ENCODE data around the gene EMC1.

The EMC1 gene

DNA sequence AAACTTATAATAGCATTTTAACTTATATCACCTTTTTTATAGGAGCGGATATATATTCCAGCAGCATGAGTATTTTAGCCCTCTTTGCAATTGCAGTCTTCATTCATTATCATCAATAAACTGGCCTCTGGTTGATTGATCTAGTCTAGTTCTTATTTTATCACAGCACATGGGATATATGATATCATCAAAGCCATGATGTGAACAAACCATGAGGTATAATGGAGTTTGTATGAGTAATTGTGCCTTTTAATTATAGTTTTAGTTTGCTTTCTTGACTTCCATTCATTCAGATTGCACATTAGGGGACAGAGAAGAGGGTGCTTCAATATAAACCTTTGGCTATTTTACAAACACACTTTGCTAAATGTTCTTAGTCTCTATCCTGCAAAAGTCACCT, 37.7 kb downstream of the EMC1 start:
- no peak for DNase-seq

DNA sequence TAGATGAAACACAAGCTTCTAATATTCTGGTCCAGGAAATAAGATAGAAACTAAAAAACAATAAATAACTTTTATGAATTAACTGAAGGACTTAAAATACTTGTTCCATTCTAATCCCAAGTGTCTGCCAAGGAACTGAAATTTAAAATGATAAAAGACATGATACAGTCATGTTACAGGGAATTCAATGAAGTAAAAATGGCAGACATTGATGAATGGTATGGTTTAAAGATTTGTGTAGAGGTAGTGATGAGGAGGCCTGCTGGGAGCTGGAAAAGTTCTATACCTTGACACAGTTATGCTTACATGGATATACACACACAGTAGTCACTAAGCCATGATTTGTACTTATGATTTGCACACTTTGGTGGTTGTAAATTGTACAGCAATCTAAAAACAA, 39.2 kb downstream of the EMC1 start:
- no peak for DNase-seq

DNA sequence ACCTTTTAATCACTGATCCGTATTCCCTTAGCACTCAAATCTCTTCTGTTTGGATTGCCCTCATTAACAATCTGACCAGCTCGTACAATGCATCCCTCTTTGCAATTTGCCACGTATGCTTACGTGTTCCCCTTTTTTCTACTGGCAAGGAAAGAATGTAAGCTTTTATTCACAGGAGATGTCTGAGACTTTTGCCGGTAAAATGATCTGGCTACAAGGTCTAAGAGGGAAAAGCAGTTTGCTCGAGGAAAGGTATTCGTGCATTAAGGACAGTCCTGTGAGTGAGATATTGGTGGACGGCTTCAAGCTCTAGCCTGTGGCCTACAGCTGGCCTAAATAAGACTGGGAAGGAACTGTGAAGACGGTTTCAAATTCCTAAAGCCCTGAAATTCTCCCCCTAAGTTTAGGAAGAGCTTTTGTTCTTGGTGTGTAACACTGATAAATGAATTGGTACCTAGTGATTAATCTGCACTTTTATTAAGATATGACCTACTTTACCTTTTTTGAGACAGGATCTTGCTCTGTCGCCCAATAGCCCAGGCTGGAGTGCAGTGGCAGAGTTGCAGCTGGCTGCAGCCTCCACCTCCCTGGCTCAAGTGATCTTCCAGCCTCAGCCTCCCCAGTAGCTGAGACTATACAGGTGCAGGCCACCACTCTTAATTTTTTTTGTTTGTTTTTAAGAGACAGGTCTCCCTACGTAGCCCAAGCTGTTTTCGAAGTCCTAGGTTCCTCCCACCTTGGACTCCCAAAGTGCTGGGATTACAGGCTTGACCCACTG, 40.4 kb downstream of the EMC1 start:
- peak; percentile 35 for DNase-seq

DNA sequence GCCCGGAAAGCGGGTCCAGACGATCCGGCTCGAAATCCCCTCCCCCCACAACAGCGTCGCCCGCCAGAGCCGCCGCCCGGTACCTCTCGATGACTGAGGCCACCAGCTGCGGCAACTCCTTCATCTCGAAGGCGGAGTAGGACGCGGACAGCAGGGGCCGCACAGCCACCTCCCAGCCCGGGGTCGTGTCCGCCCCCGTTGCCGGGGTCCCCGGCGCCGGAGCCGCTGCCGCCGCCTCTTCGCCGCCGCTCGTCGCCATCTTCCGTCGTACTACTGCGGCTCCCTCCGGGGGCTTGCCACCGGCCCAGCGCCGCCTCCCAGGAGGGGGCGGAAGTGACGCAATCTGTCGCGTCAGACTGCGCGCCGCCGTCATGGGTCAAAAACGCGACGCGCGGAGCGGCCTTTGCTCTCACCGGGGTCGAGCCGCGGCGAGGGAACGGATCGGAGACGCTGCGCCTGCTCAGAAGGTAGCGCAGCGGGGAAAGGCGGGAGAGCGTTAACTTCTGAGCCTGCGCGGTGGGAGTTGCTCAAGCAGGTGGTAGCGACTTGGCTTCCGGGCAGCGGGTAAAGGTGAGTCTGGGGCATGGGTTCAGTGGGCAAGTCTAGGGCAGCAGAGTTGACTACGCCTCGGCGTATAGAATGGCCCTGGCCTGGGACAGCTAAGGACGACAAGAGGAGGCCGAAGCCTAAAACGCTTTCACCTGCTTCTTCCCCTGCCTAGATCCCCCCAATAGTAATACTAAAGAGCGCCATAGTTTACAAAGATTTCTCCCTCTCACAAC, 41.1 kb downstream of the EMC1 start, which contains the start of gene UBR4:
UBR4 (minus strand) TSS at position 277 of the 782 bp plus-strand sequence; CDS start at position 259, 18 bp downstream.
- DNase-seq, result peak; percentile 96

DNA sequence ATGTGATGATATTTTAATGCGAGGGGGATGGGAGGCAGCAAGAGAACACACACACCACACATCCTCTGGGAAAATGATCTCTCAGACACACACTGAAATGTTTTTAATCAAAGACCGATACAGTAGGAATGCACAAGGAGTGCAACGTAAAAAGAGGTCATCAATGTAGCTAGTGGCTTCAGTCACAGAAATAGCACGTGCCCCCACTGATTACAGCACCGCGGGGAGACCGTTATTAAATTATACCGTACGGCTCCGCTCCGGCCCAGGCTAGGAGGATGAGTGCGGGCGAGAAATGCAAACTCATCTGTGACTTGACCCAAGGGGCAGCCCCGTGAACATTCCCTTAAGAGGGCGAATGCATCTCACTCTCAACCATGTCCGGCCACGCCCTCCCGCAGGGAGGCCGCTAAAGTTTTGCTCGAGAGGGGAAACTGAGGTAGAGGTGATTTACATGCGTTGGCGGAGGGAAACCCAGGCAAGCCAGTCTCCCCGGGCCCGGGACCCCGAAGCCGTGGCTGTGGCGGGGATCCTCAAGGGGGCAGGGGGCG, 41.8 kb downstream of the EMC1 start:
- DNase-seq, result no peak

DNA sequence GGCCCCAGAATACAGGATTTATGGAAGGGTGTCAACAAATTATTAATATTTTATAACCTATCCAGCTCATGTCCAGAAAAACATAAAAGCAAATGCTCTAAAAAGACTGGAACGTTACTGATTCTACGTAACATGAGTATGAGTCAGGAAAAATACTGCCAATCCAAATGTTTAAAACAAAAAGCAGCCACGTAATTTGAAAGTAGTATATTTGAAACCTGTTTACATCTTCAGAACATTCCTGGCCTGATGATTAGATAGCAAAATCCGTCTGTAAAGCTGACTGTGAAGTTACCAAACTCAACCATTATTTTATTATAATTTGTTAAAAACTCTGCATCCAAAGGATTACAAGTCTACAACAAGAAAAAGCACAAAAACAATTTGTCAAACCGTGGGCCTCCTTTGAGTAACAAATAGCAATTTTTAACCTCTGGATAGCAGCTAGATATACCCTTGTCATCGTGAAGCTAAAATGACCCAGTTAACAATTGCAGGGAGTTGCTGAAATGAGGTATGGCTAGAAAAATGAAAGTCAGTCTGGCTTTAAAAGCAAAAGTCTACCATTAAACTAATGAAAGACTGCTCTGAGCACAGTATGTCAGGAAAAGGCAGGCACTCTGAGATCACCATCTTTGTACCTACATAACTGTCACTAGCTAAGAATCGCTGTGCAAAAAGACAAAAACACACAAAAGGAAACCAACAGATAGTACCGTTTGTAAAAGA, 42.5 kb downstream of the EMC1 start:
- DNase-seq, result no peak

DNA sequence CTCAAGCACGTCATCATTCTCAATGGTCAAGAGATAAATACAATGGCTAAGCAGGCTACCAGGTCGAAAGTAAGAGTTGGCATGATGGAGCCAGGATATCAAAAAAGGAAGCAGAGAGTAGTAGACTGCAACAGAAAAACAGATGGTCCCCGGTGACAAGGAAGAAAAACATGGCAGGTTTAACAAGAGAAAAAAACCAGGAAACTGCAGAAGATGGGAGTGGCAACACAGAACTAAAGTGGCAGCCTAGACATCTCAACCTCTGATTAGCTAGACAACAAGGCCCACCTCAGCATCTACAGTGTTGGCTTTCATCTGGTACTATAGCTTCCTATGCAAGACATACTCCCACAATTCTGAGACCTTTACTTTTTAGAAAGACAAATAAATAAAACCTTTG, 44.4 kb downstream of the EMC1 start:
- DNase-seq, result no peak

DNA sequence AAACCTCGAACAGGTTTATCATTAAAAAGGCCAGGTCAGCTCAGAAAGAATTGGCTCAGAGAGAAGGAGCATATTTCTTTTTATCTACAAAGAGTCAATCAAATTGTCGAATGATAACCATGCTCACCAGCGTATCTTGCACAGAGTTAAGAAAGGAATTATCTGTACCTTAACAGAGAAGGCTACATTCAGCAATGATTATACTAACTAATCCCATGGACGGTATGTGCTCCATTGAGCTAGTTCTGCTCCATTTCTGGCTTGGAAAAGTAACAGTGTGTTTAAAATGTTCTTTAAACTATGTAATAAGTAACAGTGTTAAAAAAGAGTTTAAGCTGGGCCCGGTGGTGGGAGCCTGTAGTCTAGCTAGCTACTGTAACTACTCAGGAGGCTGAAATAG, 45.5 kb downstream of the EMC1 start:
- DNase-seq, result no peak

DNA sequence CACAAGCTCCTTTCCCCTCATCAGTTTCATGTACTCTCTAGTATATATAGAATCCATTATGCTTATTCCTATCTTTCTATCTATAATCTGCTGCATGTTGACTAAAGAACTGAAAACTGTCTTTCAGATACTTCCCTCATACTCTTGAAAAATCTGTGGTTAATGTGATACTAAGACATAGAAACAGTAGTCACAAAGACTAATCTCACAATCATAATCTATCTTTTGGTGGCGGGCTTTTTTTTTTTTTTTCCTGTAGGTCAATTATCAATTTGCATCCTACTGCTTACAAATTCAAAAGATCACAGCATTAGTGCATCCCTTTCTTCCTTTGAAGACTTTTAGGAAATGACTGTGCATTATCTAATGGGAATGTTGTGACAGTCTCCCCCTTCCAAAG, 45.9 kb downstream of the EMC1 start:
- DNase-seq, result no peak

DNA sequence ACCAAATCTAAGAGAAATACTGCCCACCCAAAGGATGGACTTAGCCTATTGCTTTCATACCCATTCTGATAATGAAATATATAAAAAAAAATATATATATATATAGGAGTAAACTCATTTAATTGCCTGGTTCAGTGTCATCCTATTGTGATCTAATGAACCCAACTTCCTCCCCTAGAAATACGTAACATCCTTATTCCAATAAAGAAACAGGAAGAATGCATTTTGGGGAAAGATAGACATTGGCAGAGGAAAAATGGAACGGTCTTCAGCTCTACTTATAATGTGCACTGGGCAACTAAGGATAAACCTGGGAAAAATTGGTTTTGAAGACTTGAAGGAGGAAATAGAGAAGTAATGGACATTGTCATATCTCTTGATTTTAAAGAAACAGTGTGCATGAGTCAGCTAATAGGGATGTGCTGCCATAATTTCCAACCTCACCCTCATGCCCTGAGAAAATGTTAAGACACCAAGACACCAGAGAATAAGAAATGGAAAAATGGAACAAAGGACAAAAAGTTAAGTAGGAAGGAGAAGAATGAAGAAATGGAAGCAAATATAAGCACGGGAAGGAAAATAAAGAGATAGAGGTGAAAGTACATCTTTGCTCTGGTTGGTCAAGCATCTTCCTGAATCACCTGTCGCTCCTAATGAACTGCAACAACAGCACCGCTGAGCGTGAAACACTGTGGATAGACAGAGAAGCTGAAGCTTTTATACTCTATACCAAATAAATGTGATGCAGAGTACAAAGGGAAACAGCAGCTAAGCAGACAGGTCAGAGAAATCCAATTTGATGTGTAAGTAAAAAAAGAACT, 46.7 kb downstream of the EMC1 start:
- DNase-seq, result no peak

DNA sequence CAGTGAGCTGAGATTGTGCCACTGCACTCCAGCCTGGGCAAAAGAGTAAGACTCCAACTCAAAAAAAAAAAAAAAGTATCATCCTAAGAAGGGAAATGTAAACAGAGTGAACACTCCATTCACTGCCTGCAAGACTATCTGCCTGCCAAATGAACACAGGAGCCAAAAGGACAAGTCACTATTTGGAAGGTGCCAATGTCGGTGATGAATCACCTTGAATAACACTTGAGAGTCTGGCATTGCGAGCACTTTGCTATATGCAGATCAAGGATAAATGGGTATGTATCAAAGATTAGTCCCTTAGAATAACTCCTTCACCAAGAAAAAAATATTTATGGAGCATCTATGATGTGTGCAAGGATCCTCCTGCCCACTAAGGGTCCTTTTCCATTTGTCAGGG, 47.9 kb downstream of the EMC1 start:
- no peak for DNase-seq

DNA sequence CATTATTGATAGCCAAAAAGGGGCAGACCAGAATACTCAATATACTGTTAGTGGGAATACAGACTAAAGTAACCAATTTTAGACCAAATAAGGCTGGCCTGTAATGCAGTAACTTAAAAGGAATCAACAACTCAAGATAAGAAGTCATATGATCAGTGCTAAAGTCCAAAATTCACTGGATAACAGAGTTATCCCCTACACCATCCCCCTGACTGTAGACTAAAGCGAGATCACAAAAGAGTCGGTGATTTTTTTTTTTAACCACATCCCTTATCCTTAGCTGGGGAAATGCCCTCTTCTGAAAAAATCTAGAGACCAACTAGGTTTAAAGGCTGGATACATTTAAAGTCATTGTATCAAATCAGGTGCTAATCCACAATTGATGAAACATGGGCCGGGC, 48.9 kb downstream of the EMC1 start:
- no peak for DNase-seq

DNA sequence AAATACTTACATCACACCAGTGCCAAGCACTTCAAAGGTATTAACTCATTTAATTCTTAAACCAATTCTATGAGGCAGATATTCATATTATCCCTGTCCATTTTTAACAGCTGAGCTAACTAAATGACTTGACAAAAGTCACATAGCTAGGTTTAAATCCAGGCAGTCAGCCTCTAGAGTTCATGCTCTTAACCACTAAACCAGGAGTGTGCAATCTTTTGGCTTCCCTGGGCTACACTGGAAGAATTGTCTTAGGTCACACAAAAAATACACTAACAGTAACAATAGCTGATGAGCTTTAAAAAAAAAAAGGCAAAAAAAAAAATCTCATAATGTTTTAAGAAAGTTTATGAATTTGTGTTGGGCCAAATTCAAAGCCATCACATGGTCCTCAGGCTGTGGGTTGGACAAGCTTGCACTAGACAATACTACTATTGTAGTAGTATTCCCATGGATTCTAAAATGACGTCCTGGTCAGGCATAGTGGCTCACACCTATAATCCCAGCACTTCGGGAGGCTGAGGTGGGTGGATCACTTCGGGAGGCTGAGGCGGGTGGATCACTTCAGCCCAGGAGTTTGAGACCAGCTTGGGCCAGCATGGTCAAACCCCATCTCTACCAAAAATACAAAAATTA, 51.2 kb downstream of the EMC1 start:
- no peak for DNase-seq

DNA sequence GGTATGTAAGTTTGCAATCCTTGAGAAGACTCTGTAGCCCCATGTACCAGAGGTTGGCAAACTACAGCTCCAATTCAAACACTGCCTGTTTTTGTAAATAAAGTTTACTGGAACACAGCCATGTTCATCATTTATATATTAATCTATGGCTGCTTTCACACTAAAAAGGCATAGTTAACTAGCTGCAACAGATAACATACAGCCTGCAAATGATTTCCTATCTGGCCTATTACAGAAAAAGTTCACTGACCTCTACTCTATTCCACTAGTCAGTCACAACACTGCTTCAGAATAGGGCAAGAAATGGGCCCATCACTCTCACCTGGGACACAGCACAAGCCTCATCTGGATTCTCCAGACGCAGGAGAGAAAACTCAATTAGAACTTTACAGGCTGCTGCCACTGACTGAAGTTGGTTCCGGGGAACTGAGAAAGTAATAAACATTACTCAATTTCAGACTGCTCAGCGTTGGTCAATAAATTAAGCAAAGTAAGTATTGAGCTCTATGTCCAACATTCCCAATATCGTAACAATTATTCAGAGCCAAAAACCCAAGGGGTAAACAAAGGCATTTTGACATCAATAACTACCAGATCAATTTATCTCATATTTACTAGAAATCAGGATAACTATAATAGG, 51.9 kb downstream of the EMC1 start:
- DNase-seq, result no peak

DNA sequence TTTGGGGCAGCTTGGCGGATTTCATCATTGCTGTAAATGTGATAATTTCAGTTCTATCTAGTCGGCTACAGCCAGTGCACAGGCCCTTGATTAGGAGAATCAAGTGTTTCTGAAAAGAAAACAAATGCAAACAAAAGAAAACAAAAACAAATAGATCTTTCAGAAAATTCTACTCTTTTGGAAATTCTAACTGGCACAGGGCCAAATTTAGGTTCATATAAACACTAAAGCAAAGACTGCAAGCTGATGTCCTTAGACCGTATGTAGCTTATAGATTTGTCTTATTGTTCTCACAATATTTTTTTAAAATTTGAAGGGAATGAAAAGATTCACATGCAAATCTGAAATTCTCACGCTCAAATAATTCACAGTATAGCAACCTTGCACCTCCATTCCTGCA, 52.5 kb downstream of the EMC1 start:
- no peak for DNase-seq

DNA sequence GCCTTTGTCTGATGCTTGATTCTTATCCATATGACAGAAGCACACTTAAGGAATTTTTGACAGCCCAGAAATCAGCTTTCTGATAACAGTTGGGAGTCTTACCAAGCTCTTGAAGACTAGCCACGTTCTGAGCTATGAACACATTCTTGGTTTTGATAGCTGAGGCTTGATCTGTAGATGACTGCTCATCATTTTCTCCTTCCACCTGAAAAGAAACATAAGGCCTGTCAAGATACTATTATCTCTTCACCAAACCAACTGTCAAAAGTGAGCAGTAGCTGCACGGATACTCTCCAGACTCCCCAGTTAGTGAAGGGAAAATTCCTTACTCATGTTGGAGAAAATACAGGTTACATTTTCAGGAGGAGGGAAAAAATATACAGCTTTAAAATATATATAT, 53.5 kb downstream of the EMC1 start:
- DNase-seq, result no peak

DNA sequence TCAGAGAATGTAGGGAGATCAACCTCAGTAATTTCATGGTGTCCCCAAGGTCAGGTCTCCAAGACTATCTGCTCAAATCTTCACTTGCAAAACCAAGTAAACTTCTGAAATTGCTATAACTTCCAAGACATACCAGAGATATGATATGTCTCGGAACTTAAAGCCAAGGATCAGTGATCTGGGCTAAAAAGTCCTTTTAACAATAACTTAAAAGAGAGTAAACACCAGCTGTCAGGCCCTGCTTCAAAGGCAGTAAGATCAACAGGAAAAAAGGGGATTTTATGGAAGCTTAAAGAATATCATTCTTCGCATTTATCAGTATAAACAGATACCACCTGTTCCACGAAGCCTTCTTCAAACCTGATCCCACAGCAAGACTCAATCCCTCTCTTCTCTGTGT, 55.0 kb downstream of the EMC1 start:
- DNase-seq, result no peak

DNA sequence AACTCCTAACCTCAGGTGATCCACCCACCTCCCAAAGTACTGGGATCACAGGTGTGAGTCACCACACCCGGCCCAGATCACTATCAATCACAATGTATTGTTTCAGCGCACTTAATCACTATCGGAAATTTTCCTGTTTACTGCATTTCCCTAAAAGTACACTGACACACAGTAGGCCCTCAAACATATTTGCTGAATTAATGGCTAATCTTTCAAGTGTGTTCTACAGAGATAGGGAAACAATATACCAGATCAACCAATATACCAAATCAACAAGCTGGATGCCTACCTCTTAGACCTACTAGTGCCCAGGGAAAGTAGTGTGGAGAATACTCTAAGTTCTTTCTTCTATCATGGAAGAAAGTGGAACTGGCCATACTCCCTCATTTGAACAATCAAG, 58.3 kb downstream of the EMC1 start:
- no peak for DNase-seq

DNA sequence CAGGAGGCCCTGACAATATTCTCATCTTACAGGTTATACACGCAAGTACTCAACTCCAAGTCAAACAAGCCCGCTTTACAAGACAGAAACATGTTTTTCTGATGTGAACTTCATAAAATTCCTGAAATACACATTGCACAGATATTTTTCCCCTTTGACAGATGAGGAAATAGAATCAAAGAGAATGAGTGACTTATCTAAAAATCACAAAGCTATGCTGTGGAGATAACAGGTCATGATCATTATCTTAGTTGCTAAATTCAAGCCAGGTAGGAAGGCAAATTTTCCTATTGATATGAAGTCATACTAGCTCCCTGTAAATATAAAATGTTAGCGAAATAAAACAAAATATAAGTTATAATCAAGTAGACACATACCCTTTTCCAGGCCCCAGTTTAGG, 59.5 kb downstream of the EMC1 start:
- no peak for DNase-seq

DNA sequence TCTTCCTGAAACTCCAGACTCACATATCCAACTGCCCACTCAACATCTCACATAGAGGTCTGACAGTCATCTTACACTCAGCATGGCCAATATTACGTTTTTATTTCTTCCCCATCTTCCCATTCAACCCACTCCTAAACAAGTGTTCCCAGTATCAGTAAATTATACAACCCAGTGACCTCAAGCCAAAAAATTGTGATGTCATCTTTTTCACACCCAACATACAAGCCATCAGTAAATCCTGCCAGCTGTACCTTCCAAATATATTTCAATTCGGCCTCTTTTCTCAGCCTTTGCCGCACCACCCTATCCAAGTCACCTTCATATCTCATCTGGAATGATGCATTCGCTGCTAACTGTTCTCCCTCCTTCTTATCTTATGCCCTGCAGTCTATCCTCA, 60.9 kb downstream of the EMC1 start:
- DNase-seq, result no peak

DNA sequence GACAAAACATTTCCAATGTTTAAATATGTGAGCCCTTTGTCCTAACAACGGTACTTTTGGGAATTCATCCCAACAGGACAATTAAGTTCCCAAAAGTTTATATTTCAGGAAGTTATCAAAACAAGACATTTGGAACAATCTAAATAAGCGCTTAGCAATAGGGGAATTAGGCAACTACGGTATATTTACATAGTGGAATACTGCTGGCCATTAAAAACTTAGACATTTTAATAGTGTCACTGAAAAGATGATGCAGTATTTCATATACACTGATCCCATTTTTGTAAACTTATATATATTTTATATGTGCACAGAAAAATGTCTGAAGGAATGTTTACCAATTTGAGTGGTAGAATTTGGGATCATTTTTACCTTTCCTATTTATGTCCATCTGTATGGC, 62.1 kb downstream of the EMC1 start:
- no peak for DNase-seq

DNA sequence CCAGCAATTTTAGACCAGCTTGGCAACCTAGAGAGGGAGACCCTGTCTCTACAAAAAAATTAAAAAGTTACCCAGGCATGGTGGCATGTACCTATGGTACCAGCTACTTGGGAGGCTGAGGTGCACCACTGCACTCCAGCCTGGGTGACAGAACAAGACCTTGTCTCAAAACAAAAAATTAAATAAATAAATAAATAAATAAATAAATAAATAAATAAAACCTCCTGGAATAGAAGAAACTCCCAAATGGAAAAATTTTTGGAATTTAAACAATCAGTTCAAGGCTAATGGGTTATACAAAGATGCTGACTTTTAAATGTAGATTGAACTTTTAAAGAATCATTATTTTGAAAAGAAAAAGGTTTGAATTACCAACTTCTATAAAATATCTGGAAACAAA, 63.5 kb downstream of the EMC1 start:
- no peak for DNase-seq
